Osteocyte (in vitro differentiated cells): ENCODE data around the gene ABHD16A. TPM values are rescaled to one million over a fixed set of nuclear protein-coding genes. Genes with fewer than 3 reads are reported as not detected.

ENCODE experiments used
- DNase-seq: peaks from one replicate; pipeline ENCODE4 v3.0.0; 2021; ENCODE audit warnings: mixed read lengths; ENCODE audit not compliant: unreplicated experiment; ENCODE audit errors: extremely low spot score
- H3K27ac Mint-ChIP-seq: one replicate; pipeline ENCODE4 v1.8.0; 2021; ENCODE audit warnings: mild to moderate bottlenecking, mixed read lengths; ENCODE audit not compliant: unreplicated experiment
- H3K27me3 Mint-ChIP-seq: one replicate; pipeline ENCODE4 v1.8.0; 2021; ENCODE audit warnings: mixed read lengths; ENCODE audit not compliant: unreplicated experiment
- H3K36me3 Mint-ChIP-seq: one replicate; pipeline ENCODE4 v1.8.0; 2021; ENCODE audit warnings: mixed read lengths; ENCODE audit not compliant: unreplicated experiment
- H3K4me1 Mint-ChIP-seq: one replicate; pipeline ENCODE4 v1.8.0; 2021; ENCODE audit warnings: mixed read lengths; ENCODE audit not compliant: unreplicated experiment
- H3K4me3 Mint-ChIP-seq: one replicate; pipeline ENCODE4 v1.8.0; 2021; ENCODE audit warnings: mild to moderate bottlenecking, moderate library complexity, mixed read lengths; ENCODE audit not compliant: unreplicated experiment
- H3K9me3 Mint-ChIP-seq: one replicate; pipeline ENCODE4 v1.8.0; 2021; ENCODE audit warnings: mixed read lengths; ENCODE audit not compliant: unreplicated experiment
- total RNA-seq: library from RNA; stranded (reverse); gene quantifications from 2 replicates; pipeline ENCODE4 v1.2.1, GENCODE V29; 2021
- TF ChIP-seq, protein P1 (sequence below): fragments of 200-600 bp; sonication (generic); IDR thresholded peaks from 2 replicates; pipeline ENCODE4 v1.5.0; 2021; ENCODE audit warnings: antibody characterized with exemption, mild to moderate bottlenecking, moderate library complexity

Gene ABHD16A
- total RNA-seq, 1 donor from 2014 or later, result 50.5 TPM

DNA sequence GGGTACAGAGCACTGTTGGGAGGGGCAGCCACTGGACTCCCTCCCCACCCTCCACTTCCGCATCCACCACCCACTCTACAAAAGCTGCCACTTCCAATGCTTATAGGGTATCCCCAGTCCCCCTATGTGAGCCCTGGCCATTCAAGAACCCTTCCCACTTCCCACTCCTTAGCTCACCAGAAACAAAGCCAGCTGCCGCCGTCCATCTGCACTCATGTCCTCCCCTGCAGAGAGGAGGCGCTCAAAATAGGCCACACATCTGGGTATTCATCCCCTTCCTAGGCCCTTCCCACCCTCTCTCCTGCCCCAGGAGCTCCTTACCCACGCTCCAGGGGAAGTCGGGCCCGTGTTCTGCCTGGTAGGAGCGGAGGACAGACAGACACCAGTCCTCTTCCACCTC lies 15.8 kb downstream of the ABHD16A start:
- no peaks in the 10 kb centered on the region for H3K4me1 Mint-ChIP-seq
- H3K4me3 Mint-ChIP-seq, result no peak overlapping the region
- peaks cover 27% of the 10 kb centered on the region for H3K36me3 Mint-ChIP-seq
- no peak overlapping the region for H3K27ac Mint-ChIP-seq
- H3K27me3 Mint-ChIP-seq, result no peaks in the 10 kb centered on the region
- DNase-seq, result no peak
- no peaks in the 10 kb centered on the region for H3K9me3 Mint-ChIP-seq
- TF ChIP-seq, protein P1, sequence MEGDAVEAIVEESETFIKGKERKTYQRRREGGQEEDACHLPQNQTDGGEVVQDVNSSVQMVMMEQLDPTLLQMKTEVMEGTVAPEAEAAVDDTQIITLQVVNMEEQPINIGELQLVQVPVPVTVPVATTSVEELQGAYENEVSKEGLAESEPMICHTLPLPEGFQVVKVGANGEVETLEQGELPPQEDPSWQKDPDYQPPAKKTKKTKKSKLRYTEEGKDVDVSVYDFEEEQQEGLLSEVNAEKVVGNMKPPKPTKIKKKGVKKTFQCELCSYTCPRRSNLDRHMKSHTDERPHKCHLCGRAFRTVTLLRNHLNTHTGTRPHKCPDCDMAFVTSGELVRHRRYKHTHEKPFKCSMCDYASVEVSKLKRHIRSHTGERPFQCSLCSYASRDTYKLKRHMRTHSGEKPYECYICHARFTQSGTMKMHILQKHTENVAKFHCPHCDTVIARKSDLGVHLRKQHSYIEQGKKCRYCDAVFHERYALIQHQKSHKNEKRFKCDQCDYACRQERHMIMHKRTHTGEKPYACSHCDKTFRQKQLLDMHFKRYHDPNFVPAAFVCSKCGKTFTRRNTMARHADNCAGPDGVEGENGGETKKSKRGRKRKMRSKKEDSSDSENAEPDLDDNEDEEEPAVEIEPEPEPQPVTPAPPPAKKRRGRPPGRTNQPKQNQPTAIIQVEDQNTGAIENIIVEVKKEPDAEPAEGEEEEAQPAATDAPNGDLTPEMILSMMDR, result no peak

DNA sequence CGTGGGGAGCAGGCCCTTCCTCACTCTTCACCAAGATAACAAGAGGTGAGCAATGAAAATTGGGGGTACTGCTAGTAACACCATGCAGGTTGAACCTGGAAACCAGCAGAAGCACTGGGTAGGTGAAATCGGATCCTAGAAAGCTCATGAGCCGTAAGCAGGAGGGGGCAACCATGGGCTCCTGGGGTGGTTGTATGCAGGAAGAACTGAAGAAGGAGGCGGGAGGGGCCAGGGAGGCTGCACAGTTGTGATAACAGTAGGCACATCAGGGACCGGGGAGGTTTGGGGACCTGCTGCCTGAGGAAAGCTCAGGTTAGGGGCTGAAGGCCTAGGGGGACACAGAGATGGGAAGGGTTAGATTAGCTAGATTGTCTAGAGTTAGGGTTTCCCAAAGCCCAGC lies 16.6 kb downstream of the ABHD16A start:
- Mint-ChIP-seq H3K36me3 (peaks cover 27% of the 10 kb centered on the region), H3K27ac (no peak overlapping the region)
- DNase-seq, result no peak

DNA sequence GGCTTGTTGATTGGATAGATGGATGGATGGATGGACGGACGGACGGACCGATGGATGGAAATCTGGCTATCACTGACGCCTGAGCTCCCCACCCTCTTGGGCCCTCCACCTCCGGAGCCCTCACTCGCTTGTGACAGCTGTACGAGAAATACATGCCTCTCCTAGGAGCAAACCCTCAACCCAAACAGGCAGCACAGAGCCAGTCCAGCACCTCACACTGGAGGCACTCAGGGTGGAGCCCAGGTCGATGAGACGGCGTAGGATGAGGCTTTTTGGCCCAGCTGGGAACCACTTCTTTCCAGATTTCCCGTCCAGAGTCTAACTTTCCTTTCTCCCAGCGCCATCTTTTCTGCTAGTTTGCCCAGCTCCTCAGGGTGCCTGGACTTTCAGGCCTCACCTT lies 19.5 kb downstream of the ABHD16A start:
- Mint-ChIP-seq H3K9me3 (no peaks in the 10 kb centered on the region), H3K4me3 (no peak overlapping the region), H3K27me3 (no peaks in the 10 kb centered on the region), H3K27ac (no peak overlapping the region), H3K36me3 (peaks cover 17% of the 10 kb centered on the region), H3K4me1 (peaks cover 16% of the 10 kb centered on the region)
- TF ChIP-seq, protein P1, result no peak
- DNase-seq, result no peak

More for the DNA sequence above, 16.6 kb downstream of the ABHD16A start:
- TF ChIP-seq, protein P1, result no peak
- Mint-ChIP-seq H3K9me3 (no peaks in the 10 kb centered on the region), H3K27me3 (no peaks in the 10 kb centered on the region), H3K4me3 (no peak overlapping the region), H3K4me1 (peaks cover 2% of the 10 kb centered on the region)

DNA sequence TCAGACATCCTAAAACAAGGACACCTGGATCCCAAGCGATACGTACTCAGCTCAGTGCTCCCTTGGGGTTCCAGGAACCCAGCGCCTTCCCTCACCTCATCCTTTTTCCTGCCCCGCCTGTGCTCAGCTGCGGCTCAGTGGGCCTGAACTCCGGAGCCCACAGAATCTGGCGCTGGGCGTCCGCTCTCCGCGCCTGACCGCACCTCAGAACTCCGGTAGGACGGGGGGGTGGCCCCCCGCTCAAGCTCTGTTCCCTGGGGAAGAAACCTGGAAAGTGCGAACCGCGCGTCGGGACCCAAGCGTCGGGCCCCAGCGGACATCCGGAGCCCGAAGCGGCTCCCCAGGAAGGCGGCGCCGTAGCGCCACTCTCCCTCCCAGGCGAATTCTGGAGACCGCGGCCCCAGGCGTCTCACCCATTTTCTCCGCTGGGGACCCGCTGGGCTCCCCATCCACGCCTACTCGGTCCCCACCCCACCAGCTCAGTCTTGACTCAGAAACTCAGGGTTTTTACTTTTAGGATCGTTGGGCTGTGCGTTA lies 21.9 kb downstream of the ABHD16A start:
- peaks cover 16% of the 10 kb centered on the region for H3K4me1 Mint-ChIP-seq

More for the DNA sequence above, 21.9 kb downstream of the ABHD16A start:
- TF ChIP-seq, protein P1, result no peak
- Mint-ChIP-seq H3K27ac (peak overlapping the region; percentile 90), H3K9me3 (no peaks in the 10 kb centered on the region), H3K36me3 (peaks cover 5% of the 10 kb centered on the region), H3K4me3 (peak overlapping the region; percentile 73), H3K27me3 (no peaks in the 10 kb centered on the region)
- no peak for DNase-seq
